Measurements from ENCODE around the gene CSNK1G1.

CSNK1G1 gene

GRCh38 chr15:64156652-64157331 lies 199.2 kb downstream of the CSNK1G1 start:
- DNase-seq (ENCODE audit: low read depth in 2 of 2, low spot score in 1 of 2): no peak

- no peak for DNase-seq (ENCODE audit: low read depth in 2 of 2, low spot score in 1 of 2)
Measured at GRCh38 chr15:64155802-64156651, 199.9 kb downstream of the CSNK1G1 start.

- DNase-seq (ENCODE audit: low read depth in 2 of 2, low spot score in 1 of 2): peak; percentile 71 to 93
Measured at GRCh38 chr15:64153480-64154367, 202.2 kb downstream of the CSNK1G1 start.

- no peak for DNase-seq (ENCODE audit: low read depth in 2 of 2, low spot score in 1 of 2)
Measured at GRCh38 chr15:64152507-64153387, 203.2 kb downstream of the CSNK1G1 start.

- no peak for DNase-seq (ENCODE audit: low read depth in 2 of 2, low spot score in 1 of 2)
Measured at GRCh38 chr15:64151727-64152506, 204.1 kb downstream of the CSNK1G1 start, which contains the start of gene SNX22. SNX22 (plus strand) TSS chr15:64151731; CDS start chr15:64151776, 45 bp downstream.

GRCh38 chr15:64149893-64150578 lies 205.9 kb downstream of the CSNK1G1 start:
- no peak for DNase-seq (ENCODE audit: low read depth in 2 of 2, low spot score in 1 of 2)

- DNase-seq (ENCODE audit: low read depth in 2 of 2, low spot score in 1 of 2): no peak
Measured at GRCh38 chr15:64149424-64149823, 206.5 kb downstream of the CSNK1G1 start.

GRCh38 chr15:64148581-64148980 lies 207.4 kb downstream of the CSNK1G1 start:
- no peak for DNase-seq (ENCODE audit: low read depth in 2 of 2, low spot score in 1 of 2)

GRCh38 chr15:64148168-64148567 lies 207.8 kb downstream of the CSNK1G1 start:
- DNase-seq (ENCODE audit: low read depth in 2 of 2, low spot score in 1 of 2): no peak

GRCh38 chr15:64146885-64147681 lies 208.9 kb downstream of the CSNK1G1 start:
- no peak for DNase-seq (ENCODE audit: low read depth in 2 of 2, low spot score in 1 of 2)

GRCh38 chr15:64146520-64146884 lies 209.5 kb downstream of the CSNK1G1 start:
- DNase-seq (ENCODE audit: low read depth in 2 of 2, low spot score in 1 of 2): no peak

- DNase-seq (ENCODE audit: low read depth in 2 of 2, low spot score in 1 of 2): no peak
Measured at GRCh38 chr15:64146041-64146440, 209.9 kb downstream of the CSNK1G1 start.

GRCh38 chr15:64144565-64145281 lies 211.2 kb downstream of the CSNK1G1 start:
- no peak for DNase-seq (ENCODE audit: low read depth in 2 of 2, low spot score in 1 of 2)

- DNase-seq (ENCODE audit: low read depth in 2 of 2, low spot score in 1 of 2): no peak
Measured at GRCh38 chr15:64144192-64144564, 211.8 kb downstream of the CSNK1G1 start.

- DNase-seq (ENCODE audit: low read depth in 2 of 2, low spot score in 1 of 2): no peak
Measured at GRCh38 chr15:64143276-64143675, 212.7 kb downstream of the CSNK1G1 start.

GRCh38 chr15:64141798-64142512 lies 214.0 kb downstream of the CSNK1G1 start:
- DNase-seq (ENCODE audit: low read depth in 2 of 2, low spot score in 1 of 2): no peak

GRCh38 chr15:64138331-64138941 lies 217.5 kb downstream of the CSNK1G1 start:
- no peak for DNase-seq (ENCODE audit: low read depth in 2 of 2, low spot score in 1 of 2)
